ENCODE measurements around the gene AGMO.

Gene AGMO

GRCh38 chr7:15508258-15508657, 53.6 kb downstream of the AGMO start:
- H3K79me2 ChIP-seq (ENCODE audit: low read length): no peaks in the 10 kb centered on the region
- H2AFZ ChIP-seq (ENCODE audit: low read depth, low read length): no peak overlapping the region
- no peaks in the 10 kb centered on the region for H4K20me1 ChIP-seq (ENCODE audit: insufficient read depth, low read length)
- no peak for TF ChIP-seq CTCF (IDR thresholded peaks at IDR 0.05; ENCODE audit: low read depth, low read length)
- TF ChIP-seq EZH2phosphoT487 (IDR thresholded peaks at IDR 0.05; ENCODE audit: low read depth): no peak
- H3K9ac ChIP-seq (ENCODE audit: low read length): no peak overlapping the region
- H3K36me3 ChIP-seq (replicated peaks; ENCODE audit: low read depth, low read length): no peaks in the 10 kb centered on the region
- H3K4me2 ChIP-seq (ENCODE audit: low read length): no peak overlapping the region
- no peaks in the 10 kb centered on the region for H3K4me1 ChIP-seq (ENCODE audit: low read length)
- H3K4me3 ChIP-seq (ENCODE audit: low read length): no peak overlapping the region
- H3K9me3 ChIP-seq (ENCODE audit: insufficient read depth, low read length): no peaks in the 10 kb centered on the region
- no peak overlapping the region for H3K27ac ChIP-seq (ENCODE audit: low read length)
- H3K27me3 ChIP-seq (ENCODE audit: low read depth, low read length): no peaks in the 10 kb centered on the region

DNA sequence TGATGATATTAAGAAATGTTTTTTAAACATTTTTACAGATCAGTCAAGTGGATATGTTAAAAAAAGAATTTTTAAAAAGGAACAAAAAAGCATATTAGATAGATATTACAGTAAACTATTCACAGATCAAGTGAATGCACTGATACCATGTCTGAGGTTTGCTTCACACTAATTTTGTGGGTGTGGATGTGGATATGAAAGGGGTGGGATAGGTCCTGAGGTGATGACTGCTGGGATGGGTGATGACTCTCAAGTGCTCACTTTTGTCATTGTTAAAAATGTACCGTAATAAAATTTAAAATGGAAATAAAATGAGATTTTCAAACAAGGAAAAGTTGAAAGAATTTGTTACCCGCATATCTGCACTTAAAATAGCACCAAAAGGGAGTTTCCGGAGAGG, 54.1 kb downstream of the AGMO start:
- TF ChIP-seq EZH2phosphoT487 (IDR thresholded peaks at IDR 0.05; ENCODE audit: low read depth): no peak
- no peak overlapping the region for H3K9ac ChIP-seq (ENCODE audit: low read length)
- H3K79me2 ChIP-seq (ENCODE audit: low read length): no peaks in the 10 kb centered on the region
- no peak overlapping the region for H2AFZ ChIP-seq (ENCODE audit: low read depth, low read length)
- H3K9me3 ChIP-seq (ENCODE audit: insufficient read depth, low read length): no peaks in the 10 kb centered on the region
- no peaks in the 10 kb centered on the region for H3K4me1 ChIP-seq (ENCODE audit: low read length)
- H3K4me3 ChIP-seq (ENCODE audit: low read length): no peak overlapping the region
- no peaks in the 10 kb centered on the region for H3K36me3 ChIP-seq (replicated peaks; ENCODE audit: low read depth, low read length)
- H4K20me1 ChIP-seq (ENCODE audit: insufficient read depth, low read length): no peaks in the 10 kb centered on the region
- no peaks in the 10 kb centered on the region for H3K27me3 ChIP-seq (ENCODE audit: low read depth, low read length)
- H3K27ac ChIP-seq (ENCODE audit: low read length): no peak overlapping the region
- H3K4me2 ChIP-seq (ENCODE audit: low read length): no peak overlapping the region

DNA sequence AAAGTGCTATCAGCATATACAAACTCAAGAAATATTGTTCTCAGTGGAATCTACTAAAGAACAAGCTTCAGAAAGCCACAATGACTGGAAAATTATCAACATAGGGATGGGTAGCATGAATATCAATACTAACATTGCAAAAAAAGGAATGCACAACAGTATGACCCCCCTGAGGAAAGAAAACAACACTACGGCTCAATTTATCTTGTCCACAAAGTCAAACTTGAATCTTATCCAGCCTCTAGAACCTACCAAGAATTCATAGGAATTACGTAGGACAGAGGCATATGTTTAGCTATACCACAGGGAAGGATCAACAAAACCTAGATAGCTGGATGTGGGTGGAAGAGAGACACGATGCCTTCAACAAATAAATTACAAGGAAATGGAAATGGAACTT, 54.6 kb downstream of the AGMO start:
- no peaks in the 10 kb centered on the region for H3K4me1 ChIP-seq (ENCODE audit: low read length)
- no peaks in the 10 kb centered on the region for H3K36me3 ChIP-seq (replicated peaks; ENCODE audit: low read depth, low read length)
- no peaks in the 10 kb centered on the region for H3K9me3 ChIP-seq (ENCODE audit: insufficient read depth, low read length)
- H3K27ac ChIP-seq (ENCODE audit: low read length): no peak overlapping the region
- H3K4me2 ChIP-seq (ENCODE audit: low read length): no peak overlapping the region
- no peaks in the 10 kb centered on the region for H4K20me1 ChIP-seq (ENCODE audit: insufficient read depth, low read length)
- no peaks in the 10 kb centered on the region for H3K79me2 ChIP-seq (ENCODE audit: low read length)
- TF ChIP-seq EZH2phosphoT487 (IDR thresholded peaks at IDR 0.05; ENCODE audit: low read depth): no peak
- no peak for TF ChIP-seq CTCF (IDR thresholded peaks at IDR 0.05; ENCODE audit: low read depth, low read length)
- no peak overlapping the region for H3K9ac ChIP-seq (ENCODE audit: low read length)
- no peak overlapping the region for H3K4me3 ChIP-seq (ENCODE audit: low read length)
- H2AFZ ChIP-seq (ENCODE audit: low read depth, low read length): no peak overlapping the region
- no peaks in the 10 kb centered on the region for H3K27me3 ChIP-seq (ENCODE audit: low read depth, low read length)

DNA sequence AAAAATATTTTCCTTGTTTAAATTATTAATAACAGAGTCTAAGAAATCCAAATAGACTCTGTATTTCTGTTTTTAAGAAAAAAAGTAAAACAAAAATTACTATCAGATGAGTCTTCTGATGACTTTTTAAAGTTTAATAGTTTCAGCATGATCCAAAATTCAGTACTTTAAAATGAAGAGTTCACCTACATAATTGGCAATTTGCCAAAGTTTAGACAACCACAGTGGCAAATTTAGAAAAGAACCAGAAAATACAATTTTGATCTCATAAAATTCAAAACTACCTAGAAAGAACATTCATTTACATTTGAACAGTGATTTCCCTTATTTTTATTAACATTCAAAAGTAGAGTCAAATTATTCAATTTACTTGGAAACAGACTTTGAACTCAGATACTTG, 56.1 kb downstream of the AGMO start:
- Histone ChIP-seq H3K9me3 (ENCODE audit: insufficient read depth, low read length) (no peaks in the 10 kb centered on the region), H3K4me2 (ENCODE audit: low read length) (no peak overlapping the region), H3K27me3 (ENCODE audit: low read depth, low read length) (no peaks in the 10 kb centered on the region), H3K9ac (ENCODE audit: low read length) (no peak overlapping the region), H4K20me1 (ENCODE audit: insufficient read depth, low read length) (no peaks in the 10 kb centered on the region), H3K79me2 (ENCODE audit: low read length) (no peaks in the 10 kb centered on the region), H3K4me1 (ENCODE audit: low read length) (no peaks in the 10 kb centered on the region), H2AFZ (ENCODE audit: low read depth, low read length) (no peak overlapping the region), H3K27ac (ENCODE audit: low read length) (no peak overlapping the region), H3K36me3 (replicated peaks; ENCODE audit: low read depth, low read length) (no peaks in the 10 kb centered on the region), H3K4me3 (ENCODE audit: low read length) (no peak overlapping the region)
- TF ChIP-seq EZH2phosphoT487 (IDR thresholded peaks at IDR 0.05; ENCODE audit: low read depth) (no peak), CTCF (IDR thresholded peaks at IDR 0.05; ENCODE audit: low read depth, low read length) (no peak)

GRCh38 chr7:15504351-15504750, 57.5 kb downstream of the AGMO start:
- H2AFZ ChIP-seq (ENCODE audit: low read depth, low read length): no peak overlapping the region
- H3K9me3 ChIP-seq (ENCODE audit: insufficient read depth, low read length): no peaks in the 10 kb centered on the region
- H3K4me3 ChIP-seq (ENCODE audit: low read length): no peak overlapping the region
- no peak overlapping the region for H3K27ac ChIP-seq (ENCODE audit: low read length)
- H3K9ac ChIP-seq (ENCODE audit: low read length): no peak overlapping the region
- peaks cover 3% of the 10 kb centered on the region for H3K4me1 ChIP-seq (ENCODE audit: low read length)
- TF ChIP-seq CTCF (IDR thresholded peaks at IDR 0.05; ENCODE audit: low read depth, low read length) (no peak), EZH2phosphoT487 (IDR thresholded peaks at IDR 0.05; ENCODE audit: low read depth) (no peak)
- no peaks in the 10 kb centered on the region for H3K36me3 ChIP-seq (replicated peaks; ENCODE audit: low read depth, low read length)
- no peaks in the 10 kb centered on the region for H3K79me2 ChIP-seq (ENCODE audit: low read length)
- no peaks in the 10 kb centered on the region for H4K20me1 ChIP-seq (ENCODE audit: insufficient read depth, low read length)
- no peaks in the 10 kb centered on the region for H3K27me3 ChIP-seq (ENCODE audit: low read depth, low read length)
- H3K4me2 ChIP-seq (ENCODE audit: low read length): no peak overlapping the region

Measured in OCI-LY3 (cell line).